Right renal pelvis (tissue), 4 donors: ENCODE data around the gene MRPL14. TPM values are rescaled to one million over a fixed set of nuclear protein-coding genes. Genes with fewer than 3 reads are reported as not detected.

Experiments
- DNase-seq, 4 donors: peaks; one replicate each; pipeline ENCODE4 v3.0.0-alpha.2; 2013; ENCODE audit warnings: low read depth in 4 of 4, low spot score in 3 of 4, missing footprints in 1 of 4
- polyA plus RNA-seq, 4 donors: library from polyadenylated mRNA; unstranded; fragments of 120-200 nt; gene quantifications; one replicate each; pipeline ENCODE4 v1.2.1, GENCODE V29; 2013; ENCODE audit not compliant: insufficient read length in 4 of 4

MRPL14 gene
- polyA plus RNA-seq, 4 donors, result 35.8 to 50.7 (median 41.6) TPM

DNA sequence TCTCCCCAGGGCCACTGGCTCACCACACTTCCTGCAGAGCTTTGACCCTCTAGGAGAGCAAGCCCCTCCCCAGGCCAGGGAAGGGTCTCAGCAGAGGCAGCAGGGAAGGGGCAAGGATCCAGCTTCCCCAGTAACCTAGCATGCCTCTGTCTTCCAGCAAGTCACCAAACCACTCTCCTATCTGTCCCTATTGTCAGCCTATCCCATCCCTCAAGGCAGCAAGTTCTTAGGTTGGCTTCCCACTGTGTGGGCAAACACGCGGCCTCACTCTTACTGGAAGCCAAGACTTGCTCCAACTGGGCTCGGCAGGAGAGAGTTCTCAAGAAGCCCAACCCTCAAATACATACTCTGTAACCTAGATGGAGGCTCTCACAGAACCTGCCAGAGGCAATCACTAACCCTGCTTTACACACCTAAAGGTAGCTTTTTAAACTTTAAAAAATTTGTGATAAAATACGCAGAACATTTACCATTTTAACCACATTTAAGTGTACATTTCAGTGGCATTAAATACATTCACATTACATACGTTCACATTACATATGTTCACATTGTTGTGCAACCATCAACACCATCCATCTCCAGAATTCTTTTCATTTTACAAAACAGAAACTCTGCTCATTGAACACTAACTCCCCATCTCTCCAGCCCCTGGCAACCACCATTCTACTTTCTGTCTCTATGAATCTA is 58.5 kb downstream of the MRPL14 start:
- DNase-seq, result no peak

DNA sequence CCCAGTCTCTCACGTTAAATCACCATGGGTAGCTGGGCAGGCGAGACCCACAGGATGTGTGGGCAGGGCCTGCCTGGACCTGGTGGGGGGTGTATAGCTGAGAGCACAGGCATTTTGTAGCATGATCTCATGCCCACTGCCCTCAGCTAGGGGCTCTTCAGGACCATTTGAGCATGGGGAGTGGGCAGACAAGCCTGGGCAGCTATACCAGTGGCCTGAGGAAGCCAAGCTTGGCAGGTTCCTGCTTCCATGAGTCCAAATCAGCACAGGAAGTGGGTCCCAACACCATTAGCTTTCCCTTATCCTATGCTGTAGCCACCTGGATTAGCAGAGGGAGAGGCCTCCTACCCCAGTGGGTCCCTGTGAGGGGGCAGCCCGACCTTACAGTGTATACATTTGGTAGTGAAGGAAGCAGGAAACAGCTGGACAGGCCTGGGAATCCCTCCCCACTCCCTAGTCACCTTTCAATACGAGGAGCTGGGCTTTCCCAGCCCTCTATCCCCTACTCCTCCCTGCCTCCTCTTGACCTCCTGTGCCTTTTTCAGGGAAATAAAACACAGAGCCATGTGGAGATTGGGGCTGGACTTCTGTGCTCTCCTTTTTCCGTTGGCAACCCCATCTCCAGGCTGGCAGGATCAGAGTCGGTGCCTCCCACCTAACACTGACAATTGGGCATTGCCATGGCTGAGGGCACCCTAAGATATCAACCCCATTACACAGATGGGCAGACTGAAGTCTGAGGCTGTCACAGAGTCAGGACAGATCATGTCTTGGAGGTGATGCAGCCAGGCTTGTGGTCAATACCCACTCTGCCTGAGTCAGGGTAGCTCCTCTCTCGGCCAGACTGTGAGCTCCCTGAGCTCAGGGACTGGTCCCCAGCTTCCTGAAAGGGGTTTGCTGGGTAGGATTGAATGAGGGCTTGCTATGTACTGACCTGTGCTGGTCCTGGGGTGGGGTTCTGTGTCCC is 59.8 kb downstream of the MRPL14 start:
- DNase-seq, result no peak

DNA sequence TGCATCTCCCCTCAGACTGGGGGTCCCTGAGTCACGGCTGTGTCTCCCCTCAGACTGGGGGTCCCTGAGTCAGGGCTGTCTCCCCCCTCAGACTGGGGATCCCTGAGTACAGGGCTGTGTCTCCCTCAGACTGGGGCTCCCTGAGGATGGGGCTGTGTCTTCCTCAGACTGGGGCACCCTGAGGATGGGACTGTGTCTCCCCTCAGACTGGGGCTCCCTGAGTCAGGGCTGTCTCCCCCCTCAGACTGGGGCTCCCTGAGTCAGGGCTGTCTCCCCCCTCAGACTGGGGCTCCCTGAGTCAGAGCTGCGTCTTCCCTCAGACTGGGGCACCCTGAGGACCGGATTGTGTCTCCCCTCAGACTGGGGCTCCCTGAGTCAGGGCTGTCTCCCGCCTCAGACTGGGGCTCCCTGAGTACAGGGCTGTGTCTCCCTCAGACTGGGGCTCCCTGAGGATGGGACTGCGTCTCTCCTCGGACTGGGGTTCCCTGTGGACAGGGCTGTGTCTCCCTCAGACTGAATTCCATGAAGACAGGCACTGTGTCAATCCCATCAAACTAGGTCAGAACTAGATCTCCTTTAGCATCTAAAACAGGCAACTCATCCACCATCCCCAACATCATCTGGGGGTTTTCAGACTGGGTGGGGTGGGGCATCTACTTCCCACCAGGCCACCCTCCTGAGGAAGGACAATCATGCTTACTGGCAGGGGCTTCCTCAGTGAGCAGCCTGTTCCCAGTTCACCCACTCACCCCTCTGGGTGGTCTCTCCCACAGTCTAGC is 60.7 kb downstream of the MRPL14 start:
- no peak for DNase-seq

DNA sequence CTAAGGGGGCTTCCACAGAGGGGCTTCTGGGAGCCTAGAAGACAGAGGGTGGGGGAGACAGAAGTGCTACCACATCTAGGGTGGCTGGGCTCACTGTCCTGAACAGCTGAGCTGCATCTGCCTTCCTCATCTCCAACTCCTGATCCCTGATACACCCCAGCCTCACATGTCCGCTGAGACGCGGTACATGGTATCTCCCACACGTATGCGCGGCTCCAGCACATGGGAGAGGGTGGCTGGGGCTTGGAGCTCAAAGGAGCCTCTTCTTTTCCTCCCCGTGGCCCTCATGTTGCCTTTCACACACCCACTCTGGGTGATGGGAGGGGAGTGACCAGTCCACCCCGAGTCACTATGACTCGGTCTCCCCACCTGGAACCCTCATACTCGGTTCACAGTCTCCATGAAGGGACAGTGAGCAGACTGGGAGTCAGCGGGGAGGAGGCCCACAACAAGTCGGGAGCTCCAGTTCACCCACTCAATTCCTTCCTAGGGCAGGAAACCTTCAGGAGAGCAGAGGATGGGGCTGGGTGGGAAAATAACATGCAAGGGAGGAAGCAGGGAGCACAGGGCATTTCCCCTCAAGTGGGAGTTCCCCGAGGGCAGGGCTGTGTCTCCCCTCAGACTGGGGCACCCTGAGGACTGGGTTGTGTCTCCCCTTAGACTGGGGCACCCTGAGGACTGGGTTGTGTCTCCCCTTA is 61.7 kb downstream of the MRPL14 start:
- no peak for DNase-seq

DNA sequence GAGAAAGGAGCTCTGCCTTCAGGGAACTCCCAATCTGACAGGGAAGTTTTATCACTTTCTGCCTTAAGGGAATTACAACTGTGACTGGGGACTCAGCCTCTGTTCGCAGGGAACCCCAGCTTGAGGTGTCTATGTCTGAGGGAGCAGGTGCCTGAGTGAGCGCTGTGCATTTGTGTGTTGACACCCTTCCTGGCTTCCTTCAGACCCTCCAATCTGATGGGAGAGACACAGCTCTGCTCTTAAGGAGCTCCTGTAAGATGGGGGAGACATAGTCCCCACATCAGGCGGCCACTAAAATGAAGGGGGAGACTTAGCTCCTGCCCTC is 62.3 kb downstream of the MRPL14 start:
- no peak for DNase-seq

DNA sequence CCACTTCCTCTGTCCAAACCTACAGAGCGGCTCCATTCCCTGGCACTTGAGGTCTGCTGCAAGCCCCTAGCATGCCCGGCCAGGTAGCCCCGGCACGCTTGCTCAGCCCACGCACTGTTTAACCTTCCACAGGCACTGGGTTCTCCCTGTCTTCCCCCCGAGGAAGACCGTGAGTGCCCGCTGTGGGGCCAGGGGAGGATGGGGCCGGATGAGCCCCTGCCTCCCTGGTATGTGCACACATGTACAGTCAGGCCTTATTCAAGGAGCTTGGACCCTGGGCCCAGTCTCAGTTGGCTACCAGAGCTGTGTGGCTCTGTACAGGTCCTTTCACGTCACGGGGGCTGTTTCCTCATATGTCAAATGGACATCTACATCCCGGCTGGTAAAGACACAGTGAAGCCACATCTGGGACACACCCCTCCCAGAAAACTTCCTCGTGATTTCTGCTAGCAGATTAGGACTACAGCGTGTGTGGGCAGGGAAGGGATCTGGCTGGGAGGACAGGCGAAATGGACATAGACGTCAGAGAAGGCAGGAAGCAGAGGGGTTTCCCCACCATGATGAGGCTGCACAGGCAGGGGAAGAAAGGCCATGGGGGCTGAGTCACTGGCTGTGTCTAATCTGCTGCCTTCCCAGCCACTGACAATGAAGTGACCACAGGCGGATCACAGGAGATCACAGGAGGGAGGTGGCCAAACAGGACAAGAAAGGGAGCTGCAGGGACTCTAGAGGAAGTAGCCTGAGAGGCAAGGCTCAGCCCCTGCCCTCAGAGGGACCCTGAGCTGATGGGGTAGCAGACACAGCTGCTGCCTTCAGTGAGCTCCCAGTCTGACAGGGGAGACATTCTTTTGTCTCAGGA is 62.9 kb downstream of the MRPL14 start:
- DNase-seq, result no peak

DNA sequence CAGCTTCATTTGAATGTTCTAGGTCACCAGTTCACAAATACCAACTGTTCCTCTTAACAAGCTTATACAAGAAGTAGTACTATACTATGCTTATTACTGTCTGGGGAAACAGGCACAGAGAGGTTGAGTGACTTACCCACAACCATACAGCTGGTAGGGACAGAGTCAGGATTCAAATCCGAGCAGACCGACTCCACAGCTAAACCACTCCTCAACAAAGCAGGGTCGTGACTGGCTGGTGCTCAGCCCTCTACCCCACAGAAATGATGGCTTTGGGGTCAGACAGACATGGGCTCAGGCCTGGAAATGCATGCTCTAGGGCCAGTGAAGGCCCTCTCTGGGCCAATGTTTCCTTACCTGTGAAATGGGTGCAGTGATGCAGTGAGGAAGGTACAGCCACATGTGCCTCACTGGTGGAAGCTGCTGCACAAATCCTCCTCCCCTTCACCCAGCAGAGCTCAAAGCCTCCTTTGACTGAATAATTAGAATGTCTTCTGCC is 63.6 kb downstream of the MRPL14 start:
- no peak for DNase-seq

Other genes with a start within 250 kb of the MRPL14 start
- gene TMEM63B, start 102 bp upstream of the MRPL14 start, polyA plus RNA-seq, result 10 to 100 TPM; 29.9 to 35.4 (median 33.4) TPM
- gene CAPN11, start 31.4 kb upstream of the MRPL14 start, polyA plus RNA-seq, result under 1 TPM; 0.14 to 0.21 (median 0.16) TPM
- under 1 TPM; 0.60 to 0.78 (median 0.77) TPM for gene MYMX, start 89.5 kb upstream of the MRPL14 start, polyA plus RNA-seq
- 10 to 100 TPM; 32.6 to 38.7 (median 37.0) TPM for gene SLC29A1, start 96.1 kb upstream of the MRPL14 start, polyA plus RNA-seq
- gene HSP90AB1, start 119.6 kb upstream of the MRPL14 start, polyA plus RNA-seq, result 1,000 to 10,000 TPM; 1,195 to 1,243 (median 1,222) TPM
- gene SLC35B2, start 130.1 kb upstream of the MRPL14 start, polyA plus RNA-seq, result 10 to 100 TPM; 53.1 to 62.2 (median 57.4) TPM
- 10 to 100 TPM in 3 of 4 donors, 1 to 10 TPM in 1; 9.8 to 12.9 (median 11.0) TPM for gene NFKBIE, start 138.1 kb upstream of the MRPL14 start, polyA plus RNA-seq
- gene TMEM151B, start 143.0 kb upstream of the MRPL14 start, polyA plus RNA-seq, result under 1 TPM; 0.42 to 0.84 (median 0.64) TPM
- 10 to 100 TPM; 12.7 to 17.3 (median 14.4) TPM for gene AARS2, start 185.9 kb upstream of the MRPL14 start, polyA plus RNA-seq
- not detected for gene SPATS1, start 215.2 kb upstream of the MRPL14 start, polyA plus RNA-seq